ENCODE data around the gene XYLT1. TPM values are rescaled to one million over a fixed set of nuclear protein-coding genes. Genes with fewer than 3 reads are reported as not detected.

Gene XYLT1
- polyA plus RNA-seq, 1 donor (not counting 4 experiments of a cell fraction or from before 2014, with no cell fraction given): 4.4 TPM

- H3K4me3 ChIP-seq (ENCODE audit: control insufficient read depth in 2 of 3, extremely low read depth in 1 of 3, insufficient read depth in 2 of 3, low read depth in 1 of 3, low read length in 3 of 3): no peak overlapping the region
- H3K9me1 ChIP-seq (ENCODE audit: control insufficient read depth, extremely low read depth, insufficient read depth, low read length): no peaks in the 10 kb centered on the region
- no peak for FAIRE-seq
- no peaks in the 10 kb centered on the region for H4K20me1 ChIP-seq (ENCODE audit: control insufficient read depth, extremely low read depth, insufficient read depth, low read length)
- no peak for DNase-seq (ENCODE audit: low read depth, low spot score)
- TF ChIP-seq, protein P1, sequence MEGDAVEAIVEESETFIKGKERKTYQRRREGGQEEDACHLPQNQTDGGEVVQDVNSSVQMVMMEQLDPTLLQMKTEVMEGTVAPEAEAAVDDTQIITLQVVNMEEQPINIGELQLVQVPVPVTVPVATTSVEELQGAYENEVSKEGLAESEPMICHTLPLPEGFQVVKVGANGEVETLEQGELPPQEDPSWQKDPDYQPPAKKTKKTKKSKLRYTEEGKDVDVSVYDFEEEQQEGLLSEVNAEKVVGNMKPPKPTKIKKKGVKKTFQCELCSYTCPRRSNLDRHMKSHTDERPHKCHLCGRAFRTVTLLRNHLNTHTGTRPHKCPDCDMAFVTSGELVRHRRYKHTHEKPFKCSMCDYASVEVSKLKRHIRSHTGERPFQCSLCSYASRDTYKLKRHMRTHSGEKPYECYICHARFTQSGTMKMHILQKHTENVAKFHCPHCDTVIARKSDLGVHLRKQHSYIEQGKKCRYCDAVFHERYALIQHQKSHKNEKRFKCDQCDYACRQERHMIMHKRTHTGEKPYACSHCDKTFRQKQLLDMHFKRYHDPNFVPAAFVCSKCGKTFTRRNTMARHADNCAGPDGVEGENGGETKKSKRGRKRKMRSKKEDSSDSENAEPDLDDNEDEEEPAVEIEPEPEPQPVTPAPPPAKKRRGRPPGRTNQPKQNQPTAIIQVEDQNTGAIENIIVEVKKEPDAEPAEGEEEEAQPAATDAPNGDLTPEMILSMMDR (optimal IDR thresholded peaks at IDR 0.05 in 1 of 3, IDR thresholded peaks at IDR 0.05 in 1 of 3, conservative IDR thresholded peaks at IDR 0.05 in 1 of 3; ENCODE audit: extremely low read depth in 1 of 3, insufficient read depth in 2 of 3, low read length in 3 of 3): no peak
- no peak for TF ChIP-seq EZH2 (IDR thresholded peaks at IDR 0.05; ENCODE audit: low read length)
- no peaks in the 10 kb centered on the region for H3K27me3 ChIP-seq (ENCODE audit: control insufficient read depth, extremely low read depth, insufficient read depth, low read length)
- no peak overlapping the region for H2AFZ ChIP-seq (ENCODE audit: control insufficient read depth, low read length)
- H3K4me1 ChIP-seq (ENCODE audit: control insufficient read depth, extremely low read depth, insufficient read depth, low read length): no peaks in the 10 kb centered on the region
- no peak overlapping the region for H3K4me2 ChIP-seq (ENCODE audit: control insufficient read depth, extremely low read depth, insufficient read depth, low read depth, low read length)
- no peaks in the 10 kb centered on the region for H3K79me2 ChIP-seq (ENCODE audit: control insufficient read depth, insufficient read depth, low read length)
- dilution Hi-C loops (cut with MboI; ENCODE audit: extremely low pct_ligation_motif_present, low sequenced_read_pairs): no loop called here
- H3K27ac ChIP-seq (ENCODE audit: control insufficient read depth, insufficient read depth, low read length): no peak overlapping the region
- peaks cover 0 to 1% of the 10 kb centered on the region in 2 experiments for H3K36me3 ChIP-seq (ENCODE audit: control insufficient read depth in 2 of 2, extremely low read depth in 1 of 2, insufficient read depth in 2 of 2, low read length in 2 of 2)
- H3K9me3 ChIP-seq (ENCODE audit: control insufficient read depth, low read depth, low read length): no peaks in the 10 kb centered on the region
- H3K9ac ChIP-seq (ENCODE audit: control insufficient read depth, extremely low read depth, insufficient read depth, low read length): no peak overlapping the region
These were observed 308.2 kb downstream of the XYLT1 start for GRCh38 chr16:17162560-17162959.

DNA sequence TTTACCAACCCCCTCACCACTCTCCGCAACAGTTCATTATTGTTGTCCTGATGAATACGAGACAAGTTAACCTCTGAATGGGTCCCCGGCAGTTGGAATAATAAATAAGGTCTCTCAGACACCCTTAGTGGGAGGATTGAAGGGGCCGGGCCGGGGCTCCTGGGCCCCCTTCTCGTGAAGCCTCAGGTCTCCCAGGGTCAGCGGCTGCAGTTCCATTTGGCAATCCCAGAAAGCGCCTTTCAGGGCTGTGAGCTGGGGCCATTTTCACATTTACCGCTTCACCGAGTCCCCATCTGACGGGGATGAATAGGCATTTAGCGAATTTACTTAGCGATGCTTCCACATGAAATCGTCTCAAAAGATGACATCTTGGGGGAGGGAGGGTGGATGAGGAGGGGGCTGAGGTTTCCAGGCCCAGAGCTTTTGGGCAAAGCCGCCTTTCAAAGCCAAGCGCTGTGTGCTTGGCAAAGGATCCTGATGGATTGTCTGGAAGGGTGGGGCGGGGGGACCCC lies 309.8 kb downstream of the XYLT1 start:
- Histone ChIP-seq H3K4me1 (ENCODE audit: control insufficient read depth, extremely low read depth, insufficient read depth, low read length) (no peaks in the 10 kb centered on the region), H3K9me1 (ENCODE audit: control insufficient read depth, extremely low read depth, insufficient read depth, low read length) (no peaks in the 10 kb centered on the region), H3K4me3 (ENCODE audit: control insufficient read depth in 2 of 3, extremely low read depth in 1 of 3, insufficient read depth in 2 of 3, low read depth in 1 of 3, low read length in 3 of 3) (no peak overlapping the region), H3K9me3 (ENCODE audit: control insufficient read depth, low read depth, low read length) (no peaks in the 10 kb centered on the region), H4K20me1 (ENCODE audit: control insufficient read depth, extremely low read depth, insufficient read depth, low read length) (no peaks in the 10 kb centered on the region), H3K79me2 (ENCODE audit: control insufficient read depth, insufficient read depth, low read length) (no peaks in the 10 kb centered on the region), H2AFZ (ENCODE audit: control insufficient read depth, low read length) (no peak overlapping the region), H3K36me3 (ENCODE audit: control insufficient read depth in 2 of 2, extremely low read depth in 1 of 2, insufficient read depth in 2 of 2, low read length in 2 of 2) (peaks cover 0 to 1% of the 10 kb centered on the region in 2 experiments), H3K9ac (ENCODE audit: control insufficient read depth, extremely low read depth, insufficient read depth, low read length) (no peak overlapping the region), H3K27me3 (ENCODE audit: control insufficient read depth, extremely low read depth, insufficient read depth, low read length) (no peaks in the 10 kb centered on the region), H3K27ac (ENCODE audit: control insufficient read depth, insufficient read depth, low read length) (no peak overlapping the region), H3K4me2 (ENCODE audit: control insufficient read depth, extremely low read depth, insufficient read depth, low read depth, low read length) (no peak overlapping the region)
- dilution Hi-C loops (cut with MboI; ENCODE audit: extremely low pct_ligation_motif_present, low sequenced_read_pairs): no loop called here
- no peak for DNase-seq (ENCODE audit: low read depth, low spot score)
- no peak for TF ChIP-seq EZH2 (IDR thresholded peaks at IDR 0.05; ENCODE audit: low read length)
- TF ChIP-seq, protein P1 (optimal IDR thresholded peaks at IDR 0.05 in 1 of 3, IDR thresholded peaks at IDR 0.05 in 1 of 3, conservative IDR thresholded peaks at IDR 0.05 in 1 of 3; ENCODE audit: extremely low read depth in 1 of 3, insufficient read depth in 2 of 3, low read length in 3 of 3): no peak
- FAIRE-seq: no peak
